Small intestine (tissue), 7 donors: ENCODE results near the gene UBE2E2. TPM values are rescaled to one million over a fixed set of nuclear protein-coding genes. Genes with fewer than 3 reads are reported as not detected.

ENCODE experiments used
- DNase-seq, 2 donors: peaks; one replicate each; pipeline versions ENCODE4 v3.0.0 to v3.0.0-alpha.2; 2013
- FAIRE-seq: peaks from 2 replicates; lab custom pipeline; 2012; peaks lifted over from hg19 to GRCh38; lab: Jason Lieb, UNC
- H3K27ac ChIP-seq, 3 donors: one replicate each; pipeline ENCODE4 v1.5.1; 2013; ENCODE audit warnings: low read length in 2 of 3, mild to moderate bottlenecking in 2 of 3, control low read depth in 1 of 3, inconsistent platforms in 1 of 3, low read depth in 1 of 3, moderate library complexity in 1 of 3
- H3K27me3 ChIP-seq, 3 donors: one replicate each; pipeline ENCODE4 v1.6.1; 2013; ENCODE audit warnings: low read length in 3 of 3, inconsistent platforms in 1 of 3; ENCODE audit not compliant: control insufficient read depth in 3 of 3, insufficient read depth in 3 of 3
- H3K36me3 ChIP-seq, 3 donors: one replicate each; pipeline ENCODE4 v1.6.1; 2013; ENCODE audit warnings: low read length in 3 of 3, inconsistent platforms in 1 of 3, low read depth in 1 of 3, mild to moderate bottlenecking in 1 of 3, moderate library complexity in 1 of 3; ENCODE audit not compliant: control insufficient read depth in 3 of 3, insufficient read depth in 2 of 3
- H3K4me1 ChIP-seq, 3 donors: one replicate each; pipeline ENCODE4 v1.6.1; 2013; ENCODE audit warnings: low read length in 2 of 3, inconsistent platforms in 1 of 3, low read depth in 1 of 3, mild to moderate bottlenecking in 1 of 3, moderate library complexity in 1 of 3; ENCODE audit not compliant: control insufficient read depth in 3 of 3, insufficient read depth in 2 of 3
- H3K4me3 ChIP-seq, 3 donors: one replicate each; pipeline ENCODE4 v1.5.1; 2013; ENCODE audit warnings: low read length in 3 of 3, control low read depth in 1 of 3, inconsistent platforms in 1 of 3, low read depth in 1 of 3, mild to moderate bottlenecking in 1 of 3, moderate library complexity in 1 of 3
- H3K9me3 ChIP-seq, 2 donors: one replicate each; pipeline ENCODE4 v1.6.1; 2013; ENCODE audit warnings: low read depth in 1 of 2, low read length in 1 of 2; ENCODE audit not compliant: control insufficient read depth in 2 of 2, insufficient read depth in 1 of 2
- WGBS, 3 donors: extraction: QIAGEN DNeasy Blood & Tissue Kit; methylation state at CpG; one replicate each; pipeline ENCODE4 v1.1.7; 2013; 5-methylcytosine and 5-hydroxymethylcytosine counted together
- polyA plus RNA-seq, 4 donors: library from polyadenylated mRNA; stranded (reverse) in 3 of 4; unstranded in 1 of 4; fragments of 200-250 nt in 3 of 4; fragments of 120-200 nt in 1 of 4; gene quantifications; one replicate each; pipeline versions ENCODE4 v1.2.1 to v1.2.3, GENCODE V29; 2013
- donor health status: healthy with polysubstance abuse.
- donor health status: control.
- donor health status: control.
- donor health status: Bipolar disorder and iron deficiency.
- donor health status: healthy.

UBE2E2 gene
- polyA plus RNA-seq, 4 donors: 1.1 to 10.2 (median 7.7) TPM

DNA sequence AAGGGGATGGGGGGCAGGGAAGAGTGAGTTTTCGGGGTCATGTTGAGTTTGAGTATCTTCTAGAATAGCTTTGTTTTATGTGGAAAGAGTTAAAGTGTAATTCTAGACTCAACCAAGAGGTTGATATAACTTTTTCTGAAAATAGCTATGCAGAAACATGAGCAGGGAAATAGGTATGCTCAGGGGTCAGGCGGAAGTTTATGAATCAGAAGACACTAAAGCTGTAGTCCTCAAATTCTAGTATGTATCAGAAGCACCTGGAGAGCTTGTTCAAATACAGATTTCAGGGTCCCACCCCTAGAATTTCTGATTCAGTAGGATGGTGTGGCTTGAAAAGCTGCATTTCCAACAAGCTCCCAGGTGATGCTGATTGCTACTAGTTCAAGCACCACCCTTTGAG, 37.6 kb upstream of the UBE2E2 start:
- no peak for FAIRE-seq
- DNase-seq: no peak

DNA sequence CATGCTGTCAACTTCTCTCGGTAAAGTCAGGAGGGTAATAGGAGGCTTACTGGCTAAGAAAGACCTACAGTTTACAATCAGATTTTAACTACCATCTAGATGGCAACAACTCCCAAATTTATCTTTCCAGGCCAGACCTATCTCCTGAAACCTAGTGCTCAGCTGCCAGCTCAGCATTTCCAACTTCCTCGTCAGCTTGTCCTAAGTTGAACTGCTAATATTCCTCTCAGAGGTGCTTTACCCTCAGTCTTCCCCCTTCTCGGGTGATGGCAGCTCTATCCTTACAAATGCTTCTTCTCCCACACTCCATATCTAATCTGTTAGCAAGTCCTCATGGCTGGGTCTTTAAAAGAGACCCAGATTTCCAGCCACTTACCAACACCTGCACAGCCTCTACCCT, 36.9 kb upstream of the UBE2E2 start:
- no peak overlapping the region for H3K27ac ChIP-seq

More for the DNA sequence above, 37.6 kb upstream of the UBE2E2 start:
- Histone ChIP-seq H3K4me1 (no peaks in the 10 kb centered on the region), H3K27me3 (peaks cover 0 to 2% (median 0%) of the 10 kb centered on the region in 3 donors), H3K4me3 (no peak overlapping the region), H3K27ac (no peak overlapping the region), H3K36me3 (no peaks in the 10 kb centered on the region), H3K9me3 (no peaks in the 10 kb centered on the region)
- WGBS, 3 donors: 77 to 88% (median 78%) methylated on average over 2 of the region's 2 CpGs

DNA sequence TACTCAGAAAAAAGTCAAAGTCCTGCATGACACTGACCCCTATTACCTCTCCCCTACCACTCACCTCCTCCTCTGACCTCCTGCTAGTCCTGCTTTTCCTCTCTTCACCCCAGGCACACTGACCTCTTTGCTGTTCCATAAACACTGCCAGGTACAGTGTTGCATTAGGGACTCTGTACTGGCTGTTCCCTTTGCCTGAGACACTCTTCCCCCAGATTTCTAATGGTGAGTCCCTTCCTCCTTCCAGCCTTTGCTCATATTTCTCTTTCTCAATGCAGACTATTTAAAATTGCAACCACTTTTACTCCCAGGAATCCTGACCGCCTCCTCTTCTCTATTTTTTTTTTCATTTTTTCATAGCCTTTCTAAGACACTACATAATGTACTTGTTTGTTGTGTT, 36.3 kb upstream of the UBE2E2 start:
- no peaks in the 10 kb centered on the region for H3K36me3 ChIP-seq
- no peak overlapping the region for H3K4me3 ChIP-seq
- no peak overlapping the region for H3K27ac ChIP-seq
- 87 to 90% (median 88%) methylated on average over 1 of the region's 1 CpG for WGBS, 3 donors
- no peaks in the 10 kb centered on the region for H3K9me3 ChIP-seq
- no peaks in the 10 kb centered on the region for H3K4me1 ChIP-seq
- no peak for DNase-seq
- H3K27me3 ChIP-seq: peaks cover 0 to 3% (median 0%) of the 10 kb centered on the region in 3 donors
- FAIRE-seq: no peak

More for the DNA sequence above, 36.9 kb upstream of the UBE2E2 start:
- no peak for DNase-seq
- FAIRE-seq: no peak
- no peak overlapping the region for H3K4me3 ChIP-seq
- H3K4me1 ChIP-seq: no peaks in the 10 kb centered on the region
- H3K36me3 ChIP-seq: no peaks in the 10 kb centered on the region
- H3K9me3 ChIP-seq: no peaks in the 10 kb centered on the region
- 54 to 71% (median 57%) methylated on average over 3 of the region's 3 CpGs for WGBS, 3 donors
- H3K27me3 ChIP-seq: peaks cover 0 to 2% (median 0%) of the 10 kb centered on the region in 3 donors

DNA sequence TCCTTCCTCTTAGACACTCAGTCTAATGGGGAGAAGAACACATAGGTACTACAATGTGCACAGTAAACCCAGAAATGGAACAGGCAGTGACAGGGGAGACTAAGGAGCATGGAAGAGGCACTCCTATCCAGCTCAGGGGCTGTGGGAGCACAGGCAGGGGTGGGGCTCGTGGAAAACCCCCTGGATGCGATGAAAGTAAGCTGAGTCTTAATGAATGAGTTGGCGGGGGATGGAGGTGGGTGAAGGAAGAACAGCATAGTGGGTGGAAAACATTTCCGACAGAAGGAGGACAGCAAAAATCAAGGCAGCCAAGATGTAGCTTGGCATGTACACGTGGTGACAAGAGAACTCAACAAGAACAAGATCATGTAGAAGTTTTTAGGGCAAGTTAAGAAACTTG, 33.6 kb upstream of the UBE2E2 start:
- Histone ChIP-seq H3K27me3 (peaks cover 0 to 8% (median 0%) of the 10 kb centered on the region in 3 donors), H3K4me3 (no peak overlapping the region), H3K36me3 (no peaks in the 10 kb centered on the region), H3K27ac (no peak overlapping the region), H3K4me1 (no peaks in the 10 kb centered on the region), H3K9me3 (no peaks in the 10 kb centered on the region)
- FAIRE-seq (no peak), DNase-seq (no peak)
- 73 to 81% (median 79%) methylated on average over 5 of the region's 5 CpGs for WGBS, 3 donors

DNA sequence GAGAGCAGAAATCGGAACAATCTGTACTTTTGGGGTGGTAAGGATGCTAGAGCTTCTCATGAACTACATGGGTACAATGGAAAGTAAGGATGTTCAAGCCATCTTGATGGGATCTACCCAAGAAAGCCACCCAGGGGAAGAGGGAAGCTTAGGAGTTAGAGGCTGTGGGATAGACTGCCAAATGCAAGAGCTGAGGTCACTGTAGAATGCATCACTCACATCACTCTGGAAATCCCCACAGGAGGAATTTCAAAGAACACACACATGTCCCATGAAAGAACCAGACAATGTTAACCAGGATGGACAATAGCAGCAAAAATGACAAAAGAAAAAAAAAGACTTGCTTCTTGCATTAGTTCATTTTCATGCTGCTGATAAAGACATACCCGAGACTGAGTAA, 32.8 kb upstream of the UBE2E2 start:
- no peak for DNase-seq
- no peaks in the 10 kb centered on the region for H3K9me3 ChIP-seq
- no peak overlapping the region for H3K4me3 ChIP-seq
- no peak for FAIRE-seq
- no peaks in the 10 kb centered on the region for H3K36me3 ChIP-seq
- WGBS, 3 donors: 78 to 87% (median 82%) methylated on average over 2 of the region's 2 CpGs
- H3K27me3 ChIP-seq: peaks cover 0 to 9% (median 0%) of the 10 kb centered on the region in 3 donors
- no peak overlapping the region for H3K27ac ChIP-seq
- no peaks in the 10 kb centered on the region for H3K4me1 ChIP-seq

DNA sequence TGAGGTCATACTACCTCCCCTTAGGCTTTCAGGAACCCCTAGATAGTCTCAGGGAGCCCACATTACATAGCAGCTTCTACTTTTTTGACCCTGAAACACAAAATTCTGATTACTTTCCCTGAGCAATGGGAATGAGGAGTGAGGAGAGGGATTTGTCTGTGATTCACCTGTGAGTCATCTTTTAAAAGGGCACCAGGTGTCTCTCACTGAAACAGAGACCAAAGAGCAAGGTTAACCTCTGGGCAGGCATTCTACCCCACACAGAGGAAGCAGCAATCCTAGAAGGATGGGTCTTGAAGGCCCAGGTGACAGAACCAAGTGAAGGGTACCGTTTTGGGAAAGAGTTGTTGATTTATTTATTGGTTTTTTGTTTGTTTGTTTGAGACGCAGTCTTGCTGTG, 31.1 kb upstream of the UBE2E2 start:
- Histone ChIP-seq H3K9me3 (no peaks in the 10 kb centered on the region), H3K36me3 (no peaks in the 10 kb centered on the region), H3K27ac (no peak overlapping the region), H3K27me3 (peaks cover 0 to 7% (median 0%) of the 10 kb centered on the region in 3 donors), H3K4me1 (no peaks in the 10 kb centered on the region), H3K4me3 (no peak overlapping the region)
- 66 to 83% (median 69%) methylated on average over 2 of the region's 2 CpGs for WGBS, 3 donors
- FAIRE-seq (no peak), DNase-seq (no peak)

DNA sequence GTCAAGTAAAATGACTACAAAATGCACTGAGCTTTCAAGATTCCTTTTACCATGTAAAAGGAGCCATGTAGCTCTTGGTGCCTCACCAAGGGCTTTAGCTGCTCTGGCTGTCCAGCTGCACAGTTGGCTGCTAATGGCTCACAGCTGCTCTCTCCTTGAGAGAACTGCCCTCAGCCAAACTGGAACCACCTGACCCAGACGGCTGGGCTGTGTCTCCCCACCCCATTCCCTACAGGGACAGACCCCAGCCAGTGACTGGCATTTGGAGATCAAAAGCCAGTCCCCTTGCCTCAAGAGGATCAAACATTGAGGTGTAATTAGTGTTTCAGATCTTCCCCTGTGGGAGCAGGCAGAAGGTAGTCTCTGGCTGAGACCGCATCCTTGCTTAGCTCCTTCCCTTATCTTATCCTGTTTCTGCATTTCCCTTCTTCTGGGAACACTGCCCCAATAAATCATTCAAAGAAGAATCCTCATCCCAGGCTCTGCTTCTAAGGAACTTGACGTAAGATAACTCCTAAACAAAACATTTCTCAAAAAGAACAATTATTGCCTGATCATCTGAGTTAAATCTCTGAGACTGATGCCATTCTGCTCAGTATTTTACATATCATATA, 28.6 kb upstream of the UBE2E2 start:
- Histone ChIP-seq H3K27me3 (peaks cover 0 to 7% (median 0%) of the 10 kb centered on the region in 3 donors), H3K27ac (no peak overlapping the region), H3K9me3 (no peaks in the 10 kb centered on the region), H3K4me3 (no peak overlapping the region), H3K36me3 (no peaks in the 10 kb centered on the region), H3K4me1 (no peaks in the 10 kb centered on the region)
- DNase-seq: no peak
- WGBS, 3 donors: 31 to 51% (median 45%) methylated on average over 3 of the region's 3 CpGs
- no peak for FAIRE-seq

DNA sequence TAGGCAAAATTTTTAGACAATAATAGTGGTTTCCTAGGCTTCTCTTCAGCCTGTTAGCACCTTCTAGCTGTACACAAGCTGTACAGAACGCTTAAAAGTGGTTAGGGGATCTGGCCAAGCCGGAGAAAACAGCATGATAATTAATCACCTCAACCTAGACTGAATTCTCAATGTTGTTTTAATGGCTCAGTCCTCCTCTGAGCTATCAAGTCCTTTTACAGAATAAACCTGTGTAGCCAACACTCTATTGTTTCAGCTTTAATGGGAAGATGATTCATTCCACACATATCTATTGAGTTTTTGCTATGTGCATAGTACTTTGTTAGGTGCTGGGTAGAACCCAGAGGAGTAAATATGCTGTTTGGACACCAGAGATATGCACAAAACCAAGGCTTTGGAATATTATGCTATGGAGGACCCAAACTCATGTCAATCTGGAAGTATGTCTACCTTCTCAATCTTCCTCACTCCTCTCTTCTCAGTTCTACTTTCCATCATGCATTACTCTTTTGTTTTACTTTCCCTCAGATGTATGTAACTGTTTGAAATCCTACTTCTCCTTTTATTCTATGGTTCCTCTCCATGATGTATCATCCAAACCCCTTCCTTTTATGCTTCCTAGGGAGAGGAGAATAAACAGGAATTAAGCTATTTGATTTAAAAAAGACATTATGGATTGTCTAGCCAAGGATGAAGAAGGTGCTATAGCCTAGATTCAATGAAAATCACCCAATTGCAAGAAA, 27.6 kb upstream of the UBE2E2 start:
- no peak for DNase-seq
- H3K9me3 ChIP-seq: no peaks in the 10 kb centered on the region
- H3K27ac ChIP-seq: no peak overlapping the region
- no peaks in the 10 kb centered on the region for H3K36me3 ChIP-seq
- FAIRE-seq: no peak
- H3K4me1 ChIP-seq: no peaks in the 10 kb centered on the region
- peaks cover 0 to 7% (median 0%) of the 10 kb centered on the region in 3 donors for H3K27me3 ChIP-seq
- H3K4me3 ChIP-seq: no peak overlapping the region
- WGBS, 3 donors: 53 to 66% (median 64%) methylated on average over 2 of the region's 2 CpGs
